ENCODE measurements around the gene RWDD4. TPM values are rescaled to one million over a fixed set of nuclear protein-coding genes. Genes with fewer than 3 reads are reported as not detected.
"Not testable (repeated sequence)": the region's sequence is repeated elsewhere in the genome, so short reads cannot be mapped to it uniquely, and the experiment has no call there.

RWDD4 gene
- polyA plus RNA-seq, 12 donors, result 24.0 to 39.6 (median 35.9) TPM; not detected in 1

DNA sequence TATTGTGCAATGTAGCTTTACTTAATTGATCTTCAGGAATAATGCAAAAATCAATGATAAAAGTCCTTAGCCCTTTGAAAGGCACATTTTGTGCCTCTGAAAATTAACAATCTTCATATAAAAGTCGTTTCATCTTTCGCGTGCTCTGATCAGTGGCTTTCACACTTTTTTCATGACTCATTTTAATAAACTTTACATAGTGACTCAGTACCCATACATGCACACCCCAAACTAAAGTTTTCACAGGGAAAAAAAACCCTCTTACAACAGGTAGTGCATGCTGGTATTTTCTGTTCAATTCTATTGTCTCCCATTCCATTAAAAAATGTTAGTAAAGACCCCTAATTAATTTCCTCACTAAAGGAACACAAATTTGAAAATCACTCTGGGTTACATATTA lies 21.5 kb downstream of the RWDD4 start:
- DNase-seq, result no peak

- DNase-seq, result no peak
Observed at GRCh38 chr4:183636923-183637322, 22.1 kb downstream of the RWDD4 start.

GRCh38 chr4:183636503-183636902 lies 22.5 kb downstream of the RWDD4 start:
- no peak for DNase-seq

GRCh38 chr4:183635741-183636140 lies 23.2 kb downstream of the RWDD4 start:
- no peak for DNase-seq

- no peak for DNase-seq
Observed at GRCh38 chr4:183635321-183635720, 23.7 kb downstream of the RWDD4 start.

GRCh38 chr4:183633476-183634400 lies 25.2 kb downstream of the RWDD4 start:
- no peak for DNase-seq

GRCh38 chr4:183632689-183633088 lies 26.3 kb downstream of the RWDD4 start:
- DNase-seq, result no peak

DNA sequence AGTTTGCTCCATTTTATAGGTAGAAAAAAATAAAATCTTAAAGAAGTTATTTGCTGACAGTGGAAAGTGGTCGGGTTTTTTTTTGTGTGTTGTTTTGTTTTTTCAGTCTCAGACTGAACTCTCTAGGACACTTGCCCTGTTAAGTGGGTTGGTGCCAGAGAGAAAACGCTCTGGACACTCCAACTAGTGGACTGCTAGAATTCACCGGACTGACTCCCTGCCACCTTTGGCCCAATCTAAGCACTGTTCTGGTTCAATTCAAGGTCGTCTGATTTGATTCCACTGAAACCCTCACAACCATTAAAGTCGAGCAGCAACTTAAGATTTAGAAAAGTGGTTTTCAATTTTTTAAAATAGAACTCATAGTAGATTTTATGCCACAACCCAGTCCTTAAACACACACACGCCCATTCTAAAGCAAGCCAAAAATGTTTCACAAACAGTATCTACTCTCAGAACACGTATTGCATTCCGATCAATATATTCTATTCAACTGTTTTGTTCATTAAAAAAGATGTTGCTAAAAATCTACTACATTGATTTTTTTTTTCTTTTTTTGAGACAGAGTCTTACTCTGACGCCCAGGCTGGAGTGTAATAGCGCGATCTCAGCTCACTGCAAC lies 27.3 kb downstream of the RWDD4 start:
- DNase-seq, result no peak

DNA sequence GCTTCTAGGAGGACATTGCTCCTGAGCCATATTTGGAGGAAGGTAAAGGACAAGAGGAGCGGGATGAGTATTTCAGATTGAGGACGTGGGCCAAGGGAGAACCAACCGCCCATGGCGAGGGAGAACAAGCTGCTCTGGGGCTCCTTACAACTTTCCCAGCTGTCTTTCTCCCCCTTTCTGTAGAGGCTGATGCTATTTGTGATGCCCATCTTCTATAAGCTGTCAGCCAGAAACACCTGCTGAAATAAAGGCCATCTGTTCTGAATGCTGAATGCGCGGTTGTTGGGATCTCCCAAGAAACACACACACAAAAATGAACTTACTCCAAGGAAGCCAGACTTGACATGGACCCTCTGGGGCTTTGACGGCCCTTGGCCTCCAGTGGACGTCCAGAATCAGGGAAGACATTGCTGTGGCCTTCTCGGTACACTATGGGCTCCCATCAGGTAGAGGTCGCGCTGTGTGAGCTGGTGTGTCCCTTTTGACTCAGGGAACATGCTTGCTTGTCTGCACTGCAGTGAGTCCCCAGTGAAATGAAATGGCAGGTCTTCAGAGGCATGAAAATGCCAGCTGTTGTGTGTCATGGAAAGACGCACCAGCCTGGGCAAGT lies 30.9 kb downstream of the RWDD4 start:
- DNase-seq, result no peak

GRCh38 chr4:183627286-183627685 lies 31.7 kb downstream of the RWDD4 start:
- DNase-seq, result not testable (repeated sequence)

GRCh38 chr4:183626168-183626567 lies 32.8 kb downstream of the RWDD4 start:
- DNase-seq, result no peak

- no peak for DNase-seq
Observed at GRCh38 chr4:183624548-183624947, 34.4 kb downstream of the RWDD4 start.

DNA sequence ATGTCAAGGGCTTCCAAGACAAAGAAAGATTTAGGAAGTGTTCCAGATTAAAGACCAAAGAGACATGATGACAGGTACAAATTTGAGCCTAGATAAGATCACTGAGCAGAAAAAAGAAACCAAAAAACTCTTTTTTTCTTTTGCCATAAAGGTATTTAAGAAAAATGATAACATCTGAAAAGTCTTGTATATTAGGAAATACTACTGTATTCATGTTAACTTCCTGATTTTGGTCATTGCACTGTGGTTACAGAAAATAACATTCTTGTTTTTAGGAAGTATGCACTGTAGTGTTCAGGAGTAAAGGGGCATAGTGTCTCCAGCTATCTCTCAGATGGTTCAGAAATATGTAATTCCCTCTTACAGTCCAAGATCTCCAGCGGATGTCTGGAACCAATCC lies 37.1 kb downstream of the RWDD4 start:
- no peak for DNase-seq

DNA sequence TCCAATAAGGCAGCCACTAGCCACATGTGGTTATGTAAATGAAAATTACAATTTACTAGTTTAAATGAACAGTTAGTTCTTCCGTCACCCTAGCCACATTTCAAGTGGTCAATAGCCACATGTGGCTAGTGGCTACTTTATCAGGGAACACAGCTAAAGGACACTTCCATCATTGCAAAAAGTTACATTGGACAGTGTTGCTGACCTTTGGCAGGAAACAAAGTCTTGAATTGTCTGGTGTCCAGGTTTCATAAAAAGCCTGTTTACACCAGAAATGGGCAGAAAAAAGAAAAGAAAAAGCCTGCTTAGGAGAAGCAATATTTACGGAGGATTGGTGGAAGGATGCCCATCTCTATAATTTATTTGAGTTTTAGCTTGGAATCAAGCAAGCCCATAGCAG lies 38.6 kb downstream of the RWDD4 start:
- DNase-seq, result no peak

GRCh38 chr4:183618681-183619080 lies 40.3 kb downstream of the RWDD4 start:
- no peak for DNase-seq

GRCh38 chr4:183617075-183617474 lies 41.9 kb downstream of the RWDD4 start:
- no peak for DNase-seq

- DNase-seq, result no peak
Observed at GRCh38 chr4:183612329-183613250, 46.4 kb downstream of the RWDD4 start.

GRCh38 chr4:183611210-183611830 lies 47.7 kb downstream of the RWDD4 start:
- no peak for DNase-seq

- DNase-seq, result no peak
Observed at GRCh38 chr4:183610613-183611012, 48.4 kb downstream of the RWDD4 start.

DNA sequence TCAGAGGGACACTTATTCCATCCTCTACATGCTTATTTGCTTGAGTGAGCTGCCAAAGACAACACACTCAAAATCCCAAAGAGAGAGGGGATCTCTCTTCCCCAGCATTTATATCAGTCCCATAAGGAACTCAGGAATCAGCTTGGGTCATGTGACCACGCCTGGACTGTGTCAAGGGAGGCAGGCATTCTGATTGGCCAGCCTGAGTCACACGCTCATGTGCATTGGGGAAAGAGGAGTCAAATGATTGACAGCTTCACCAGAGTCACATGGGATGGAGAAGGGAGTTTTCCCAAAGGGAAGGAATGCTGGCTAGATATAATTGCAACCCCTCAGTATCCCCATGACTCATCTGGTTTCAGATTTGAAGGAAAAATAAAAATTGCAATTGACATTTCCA lies 49.0 kb downstream of the RWDD4 start:
- DNase-seq, result no peak

DNA sequence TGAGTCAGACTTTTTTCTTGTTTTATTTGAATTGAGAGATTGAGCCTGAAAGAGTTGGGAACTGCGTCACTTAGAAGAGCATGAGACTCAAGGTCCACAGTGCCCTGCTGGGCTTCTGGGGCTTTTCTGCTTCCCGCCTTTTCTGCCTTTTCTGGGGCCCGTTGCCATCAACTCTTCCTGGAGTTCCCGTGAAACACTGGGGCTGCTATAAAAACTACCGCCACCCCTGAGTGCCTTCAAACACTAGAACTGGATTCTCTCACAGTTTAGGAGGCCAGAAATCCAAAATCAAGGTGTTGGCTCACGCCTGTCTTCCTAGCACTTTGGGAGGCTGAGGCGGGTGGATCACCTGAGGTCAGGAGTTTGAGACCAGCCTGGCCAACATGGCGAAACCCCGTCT lies 49.8 kb downstream of the RWDD4 start:
- DNase-seq, result no peak

Measured in muscle of arm (tissue), 12 donors.